ENCODE results near the gene DTNA.
"Not testable (repeated sequence)": the region's sequence is repeated elsewhere in the genome, so short reads cannot be mapped to it uniquely, and the experiment has no call there.

Gene DTNA

GRCh38 chr18:34725737-34726136 lies 15.6 kb downstream of the DTNA start:
- not testable (repeated sequence) for DNase-seq (ENCODE audit: low read depth)

GRCh38 chr18:34726286-34727004 lies 16.3 kb downstream of the DTNA start:
- DNase-seq (ENCODE audit: low read depth) = no peak

DNA sequence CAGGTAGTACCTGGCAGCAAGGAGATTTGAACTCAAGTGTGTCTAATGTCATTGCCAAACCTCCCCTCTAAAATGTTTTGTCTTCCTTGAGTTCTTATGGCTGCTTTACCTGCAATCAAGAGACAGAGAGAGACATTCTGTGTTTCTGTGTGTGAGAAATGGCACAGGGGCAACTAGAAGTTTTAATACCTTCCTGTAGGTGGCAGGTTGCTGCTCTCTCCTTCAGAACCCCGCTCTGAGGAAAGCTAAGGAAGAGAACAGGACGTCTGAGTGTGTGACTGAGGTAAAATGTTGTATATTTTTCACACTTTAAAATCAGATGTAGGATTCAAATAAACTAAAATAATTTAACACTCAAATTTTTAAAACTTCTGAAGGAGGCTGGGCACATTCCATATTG lies 19.2 kb downstream of the DTNA start:
- DNase-seq (ENCODE audit: low read depth) = no peak

DNA sequence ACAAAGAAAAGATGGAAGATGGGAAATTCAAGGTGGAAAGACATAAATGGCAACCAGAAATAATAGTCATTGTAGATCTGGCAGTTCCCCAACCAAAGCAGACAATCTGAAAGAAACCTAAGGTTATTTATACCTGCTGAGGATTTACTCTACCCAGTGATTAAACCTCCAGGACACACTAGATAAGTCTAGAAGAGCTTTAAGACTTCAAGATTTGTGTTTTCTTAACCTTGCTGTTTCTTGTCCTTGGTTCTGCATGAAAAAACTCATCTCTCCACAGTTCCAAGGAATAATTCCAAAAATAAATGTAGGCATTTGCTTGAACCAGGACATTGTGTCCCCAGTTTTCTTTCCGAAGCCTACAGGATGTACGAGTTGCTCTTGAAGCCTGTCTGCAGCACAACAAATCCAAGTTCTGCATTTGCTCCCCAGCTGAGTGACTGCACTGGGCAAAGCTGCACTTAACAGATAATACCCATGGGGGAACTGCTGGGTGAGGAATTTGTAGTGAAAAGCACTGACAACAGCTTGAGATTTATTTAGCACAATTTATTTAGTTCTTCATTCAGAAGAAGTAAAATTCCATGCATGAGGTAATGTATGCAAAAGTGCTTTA lies 19.8 kb downstream of the DTNA start:
- DNase-seq (ENCODE audit: low read depth) = no peak

DNA sequence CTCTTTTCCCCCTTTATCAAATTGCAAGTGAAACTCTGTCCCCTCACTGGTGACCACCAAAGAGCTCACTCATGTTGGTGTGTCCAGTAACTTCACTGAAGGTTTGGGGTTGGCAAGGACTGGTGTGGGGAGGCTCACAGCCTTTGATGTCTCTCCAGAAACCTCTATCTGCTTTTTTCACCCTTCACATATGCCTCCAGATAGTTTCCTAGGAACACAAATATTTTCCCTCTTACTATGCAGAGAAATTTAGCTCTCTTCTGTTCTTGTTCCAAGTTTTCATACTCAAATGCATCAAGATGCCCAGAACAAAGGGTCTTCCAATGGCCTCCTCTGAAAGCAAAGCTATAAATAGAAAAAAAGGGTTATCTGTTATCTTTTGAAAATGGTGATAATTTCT lies 20.7 kb downstream of the DTNA start:
- no peak for DNase-seq (ENCODE audit: low read depth)

GRCh38 chr18:34734056-34734455 lies 24.0 kb downstream of the DTNA start:
- DNase-seq (ENCODE audit: low read depth) = no peak

DNA sequence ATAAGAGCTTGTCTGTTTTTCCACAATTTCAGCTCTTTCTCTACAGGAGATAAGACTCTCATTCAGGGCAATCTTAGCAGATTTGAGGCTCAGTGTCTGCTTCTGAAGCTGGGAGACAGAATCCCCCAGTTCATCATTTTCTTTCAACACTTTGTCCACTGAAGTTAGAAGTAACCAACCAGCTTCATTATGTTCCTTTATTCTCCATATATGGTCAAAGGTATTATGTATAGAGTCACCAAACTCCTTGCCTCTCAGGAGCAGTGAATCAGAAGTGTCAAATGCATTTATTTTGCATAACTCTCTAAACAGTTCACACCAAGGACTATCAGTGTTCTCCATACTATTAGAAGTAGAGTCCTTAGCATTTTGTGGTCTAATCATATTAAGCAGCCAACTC lies 24.4 kb downstream of the DTNA start:
- not testable (repeated sequence) for DNase-seq (ENCODE audit: low read depth)

DNA sequence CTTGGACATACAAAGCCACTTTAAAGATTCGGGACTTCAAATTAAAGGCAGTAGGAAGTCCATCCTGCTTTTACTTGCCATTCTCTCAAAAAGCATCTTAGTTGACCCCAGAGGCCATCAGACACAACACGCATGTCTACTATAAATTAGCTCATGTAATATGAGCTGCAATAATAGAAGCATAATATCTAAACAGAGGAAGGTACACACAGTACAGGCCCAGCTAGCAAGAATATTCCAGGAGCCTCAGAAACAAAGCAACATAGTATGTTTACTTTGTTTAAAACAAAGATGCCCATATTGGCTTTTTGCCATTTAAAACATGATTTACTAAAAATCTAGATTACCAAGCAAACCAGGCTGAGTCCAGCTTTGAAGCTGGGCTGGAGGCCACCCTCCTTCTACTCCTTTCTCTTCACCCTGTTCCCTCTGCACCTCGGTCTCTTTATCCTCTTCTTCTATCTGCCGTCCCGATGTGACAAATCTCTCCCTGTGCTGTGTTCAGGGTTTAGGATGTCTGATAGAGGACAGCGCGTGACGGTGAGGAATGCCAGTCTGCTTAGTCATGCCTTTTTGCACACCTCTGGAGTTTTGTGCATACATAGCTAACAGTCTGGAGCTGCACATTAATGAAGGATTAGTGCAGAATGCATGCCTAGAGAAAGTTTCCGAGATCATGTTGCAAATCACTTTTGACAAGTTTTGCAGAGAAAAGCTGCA lies 28.2 kb downstream of the DTNA start:
- no peak for DNase-seq (ENCODE audit: low read depth)

- no peak for DNase-seq (ENCODE audit: low read depth)
These were observed 30.0 kb downstream of the DTNA start for GRCh38 chr18:34740101-34740500.

- no peak for DNase-seq (ENCODE audit: low read depth)
These were observed 30.6 kb downstream of the DTNA start for GRCh38 chr18:34740724-34741123.

GRCh38 chr18:34741401-34741800 lies 31.3 kb downstream of the DTNA start:
- DNase-seq (ENCODE audit: low read depth) = no peak

- no peak for DNase-seq (ENCODE audit: low read depth)
These were observed 32.8 kb downstream of the DTNA start for GRCh38 chr18:34742891-34743341.

DNA sequence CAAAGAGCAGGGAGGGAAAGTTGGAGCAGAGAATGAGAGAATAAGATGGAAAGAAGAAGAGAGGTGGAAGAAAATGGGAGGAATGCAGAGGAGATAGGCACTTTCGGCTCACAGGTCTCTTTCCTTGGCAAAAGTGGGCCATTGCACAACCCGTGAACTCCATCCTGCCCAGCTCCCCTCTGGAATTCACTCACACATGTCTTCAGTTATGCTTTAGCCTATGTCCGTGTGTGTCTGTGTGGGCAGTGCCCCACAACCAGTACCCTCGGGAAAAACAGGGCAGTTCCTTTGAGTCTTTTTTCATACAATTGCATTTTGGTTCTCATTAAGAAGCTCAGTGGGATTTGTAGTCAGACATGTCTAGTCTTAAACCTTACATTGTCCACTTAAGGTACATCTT lies 34.5 kb downstream of the DTNA start:
- no peak for DNase-seq (ENCODE audit: low read depth)

DNA sequence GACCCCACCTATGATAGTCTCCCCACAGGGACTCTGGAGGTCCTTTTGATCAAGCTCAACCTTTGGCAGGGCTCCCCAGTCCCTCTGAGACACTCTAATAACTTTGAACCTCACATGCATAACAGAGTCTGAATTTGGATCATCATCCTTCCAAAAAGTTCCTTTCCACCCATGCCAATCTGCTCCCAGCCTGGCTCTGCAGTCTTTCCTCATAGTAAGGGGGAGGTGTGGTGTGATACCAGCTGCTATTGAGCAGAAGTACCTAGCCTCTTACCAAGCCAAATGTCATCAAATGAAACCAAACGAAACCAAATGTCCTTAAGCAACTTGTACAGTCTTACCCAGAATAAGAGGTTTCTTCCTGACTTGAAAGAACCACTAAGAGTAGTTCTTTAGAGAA lies 36.5 kb downstream of the DTNA start:
- no peak for DNase-seq (ENCODE audit: low read depth)

GRCh38 chr18:34749721-34750120 lies 39.6 kb downstream of the DTNA start:
- DNase-seq (ENCODE audit: low read depth) = no peak

GRCh38 chr18:34752056-34752455 lies 42.0 kb downstream of the DTNA start:
- DNase-seq (ENCODE audit: low read depth) = no peak

GRCh38 chr18:34754300-34754699 lies 44.2 kb downstream of the DTNA start:
- no peak for DNase-seq (ENCODE audit: low read depth)

DNA sequence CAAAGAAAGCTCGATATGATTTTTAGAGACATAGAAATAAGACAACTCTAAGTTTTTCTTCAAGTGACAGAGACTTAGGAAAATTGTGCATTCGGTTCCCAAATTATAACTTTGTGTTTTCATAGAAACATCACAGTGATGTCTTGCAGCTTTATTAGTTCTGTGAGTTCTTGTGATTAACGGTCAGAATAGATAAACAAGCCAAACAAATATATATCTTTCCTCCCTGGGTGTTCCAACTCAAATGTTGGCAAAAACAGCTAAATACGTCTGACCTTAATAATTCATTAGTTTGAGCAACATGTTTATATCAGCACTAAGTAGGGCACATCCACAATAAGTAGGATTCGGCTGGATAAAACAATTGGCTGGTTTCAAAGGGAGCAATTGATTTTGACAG lies 47.6 kb downstream of the DTNA start:
- DNase-seq (ENCODE audit: low read depth) = no peak

DNA sequence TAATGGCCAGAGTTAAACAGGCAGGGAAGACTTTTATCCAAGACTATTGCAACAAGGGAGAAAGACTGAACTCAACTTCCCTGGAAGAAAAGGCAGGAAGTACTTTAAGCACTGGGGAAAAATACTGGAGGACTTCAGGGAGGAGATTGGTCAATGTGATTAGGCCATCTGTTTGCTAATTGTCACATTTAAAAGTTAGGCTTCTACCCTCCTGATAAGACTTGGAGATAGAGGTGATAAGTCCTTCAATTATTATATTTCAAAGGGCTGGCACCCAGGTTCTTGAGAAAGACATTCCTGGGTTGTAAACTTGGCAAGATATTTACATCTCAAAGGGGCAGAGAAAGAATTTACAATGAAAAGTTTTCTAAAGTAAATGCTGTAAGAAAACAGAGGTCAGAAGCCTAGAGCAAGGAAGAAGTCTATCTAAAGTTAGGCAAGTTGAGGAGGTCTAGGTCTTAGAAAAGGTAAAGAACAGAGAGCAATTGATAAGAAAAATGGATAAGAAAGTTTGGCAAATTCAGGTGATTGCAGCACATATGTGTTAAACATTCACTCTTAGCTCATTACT lies 48.4 kb downstream of the DTNA start:
- no peak for DNase-seq (ENCODE audit: low read depth)

- DNase-seq (ENCODE audit: low read depth) = no peak
These were observed 50.3 kb downstream of the DTNA start for GRCh38 chr18:34760444-34760843.

DNA sequence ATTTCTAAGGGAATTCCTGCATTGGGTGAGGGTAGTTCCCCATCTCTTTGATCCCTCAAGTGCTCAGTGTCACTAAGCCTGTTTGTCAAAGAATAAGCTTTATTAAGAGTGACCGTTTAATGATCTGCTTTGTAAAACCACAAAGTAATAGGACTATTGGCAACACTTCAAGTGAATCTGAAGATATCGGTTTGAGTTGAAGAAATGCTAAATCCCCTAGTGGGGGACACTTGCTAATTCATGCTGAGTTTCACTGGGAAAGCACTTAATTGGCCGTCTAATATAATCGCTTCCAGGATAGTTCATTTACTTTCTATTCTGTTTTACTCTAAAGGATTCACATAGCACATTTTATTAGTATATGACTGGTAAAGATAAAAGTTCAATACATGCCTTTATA lies 54.4 kb downstream of the DTNA start:
- no peak for DNase-seq (ENCODE audit: low read depth)

- DNase-seq (ENCODE audit: low read depth) = no peak
These were observed 57.5 kb downstream of the DTNA start for GRCh38 chr18:34767601-34768027.

DNA sequence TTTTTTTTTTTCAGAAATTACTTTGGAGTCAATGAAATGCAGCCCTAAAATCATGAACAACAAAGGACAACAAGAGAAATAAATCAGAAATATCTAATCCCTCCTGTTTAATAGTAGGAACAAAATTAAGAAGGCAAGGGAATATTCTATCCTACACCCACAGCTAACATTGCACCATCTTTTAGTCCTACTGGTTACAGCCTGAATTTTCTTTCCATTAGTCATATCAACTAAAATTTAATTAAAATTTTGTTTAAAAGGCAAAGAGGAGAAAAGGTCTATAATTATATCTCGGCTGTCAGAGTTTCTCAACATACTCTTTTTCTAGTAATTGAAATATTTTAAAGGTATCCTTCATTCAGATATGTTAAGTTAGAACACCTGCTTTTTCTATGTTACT lies 61.9 kb downstream of the DTNA start:
- no peak for DNase-seq (ENCODE audit: low read depth)
